Stimulated activated CD4-positive, alpha-beta T cell treated with anti-CD3 and anti-CD28 coated beads, Interleukin-1b, Interleukin-23, amount 100 ng/mL, for 1 hour (primary cell): ENCODE data around the gene LHB.

Experiments used
- DNase-seq, 2 donors: peaks; one replicate each; pipeline ENCODE4 v3.0.0-alpha.2; 2020; ENCODE audit warnings: low read depth in 2 of 2

LHB gene

GRCh38 chr19:49010453-49010852, 6.4 kb downstream of the LHB start:
- no peak for DNase-seq

GRCh38 chr19:49009828-49010227, 7.1 kb downstream of the LHB start:
- DNase-seq = no peak

GRCh38 chr19:49006905-49007304, 10.0 kb downstream of the LHB start:
- no peak for DNase-seq

- DNase-seq = no peak
Measured at GRCh38 chr19:49004964-49005614, 11.8 kb downstream of the LHB start.

GRCh38 chr19:49004133-49004532, 12.8 kb downstream of the LHB start:
- no peak for DNase-seq

- DNase-seq = peak; percentile 35 to 40
Measured at GRCh38 chr19:48999481-49000325, 17.2 kb downstream of the LHB start.

- peak in 1 of 2 donors; percentile 27 for DNase-seq
Measured at GRCh38 chr19:48997972-48998371, 18.9 kb downstream of the LHB start.

- no peak for DNase-seq
Measured at GRCh38 chr19:48994035-48994386, 22.9 kb downstream of the LHB start.

GRCh38 chr19:48993175-48994034, 23.5 kb downstream of the LHB start, which contains the start of the genes GYS1 and RUVBL2:
Gene GYS1, minus strand, starts transcription at chr19:48993309. Its CDS starts 197 bp downstream, at chr19:48993112.
Gene RUVBL2, plus strand, starts transcription at chr19:48993887. Its CDS starts 25 bp downstream, at chr19:48993912.
- DNase-seq = peak; percentile 97 to 98

- DNase-seq = no peak
Measured at GRCh38 chr19:48992581-48993174, 24.2 kb downstream of the LHB start.

- no peak for DNase-seq
Measured at GRCh38 chr19:48991873-48992580, 24.9 kb downstream of the LHB start.

- no peak for DNase-seq
Measured at GRCh38 chr19:48991011-48991609, 25.8 kb downstream of the LHB start.

GRCh38 chr19:48990400-48990799, 26.5 kb downstream of the LHB start:
- no peak for DNase-seq

- no peak for DNase-seq
Measured at GRCh38 chr19:48989701-48990291, 27.1 kb downstream of the LHB start.

GRCh38 chr19:48988860-48989259, 28.0 kb downstream of the LHB start:
- no peak for DNase-seq

- DNase-seq = no peak
Measured at GRCh38 chr19:48988286-48988685, 28.6 kb downstream of the LHB start.

- DNase-seq = no peak
Measured at GRCh38 chr19:48987323-48987722, 29.6 kb downstream of the LHB start.

- no peak for DNase-seq
Measured at GRCh38 chr19:48986211-48986610, 30.7 kb downstream of the LHB start.

GRCh38 chr19:48985711-48986110, 31.2 kb downstream of the LHB start:
- no peak for DNase-seq

- DNase-seq = no peak
Measured at GRCh38 chr19:48982280-48982679, 34.6 kb downstream of the LHB start.
